Measurements from ENCODE around the gene FAM174B. TPM values are rescaled to one million over a fixed set of nuclear protein-coding genes. Genes with fewer than 3 reads are reported as not detected.

FAM174B gene
- total and polyA plus RNA-seq, 2 experiments from 2014 or later = 15.0 to 21.8 TPM

GRCh38 chr15:92683511-92683834 lies 27.9 kb upstream of the FAM174B start (continued):
- TF ChIP-seq ZNF462 (CRISPR knock-in tag; IDR thresholded peaks at IDR 0.05) = no peak

GRCh38 chr15:92682741-92683510 lies 27.4 kb upstream of the FAM174B start:
- no peaks in the 10 kb centered on the region for H3K27me3 ChIP-seq (ENCODE audit: insufficient read depth)
- no peak overlapping the region for H3K27ac Mint-ChIP-seq
- H3K9me3 Mint-ChIP-seq = peaks cover 2% of the 10 kb centered on the region; the same call in 2 of the 3 replicates
- no peak overlapping the region for H3K27ac ChIP-seq (ENCODE audit: low read depth)
- no peak overlapping the region for H3K4me3 ChIP-seq
- H3F3A ChIP-seq (replicated peaks; ENCODE audit: low read depth) = no peaks in the 10 kb centered on the region
- 0 out of 2 replicates have a peak, but pooled peaks cover 4% of the 10 kb centered on the region for H3K9me2 ChIP-seq (ENCODE audit: insufficient read depth)
- no peak for DNase-seq (ENCODE audit: low spot score)
- H3K4me1 ChIP-seq (ENCODE audit: insufficient read depth) = no peaks in the 10 kb centered on the region
- H2AFZ ChIP-seq = 0 out of 2 replicates have a peak overlapping the region, but pooled peaks have one; percentile 18
- H3K27me3 Mint-ChIP-seq (ENCODE audit: insufficient read depth, low read depth, poor library complexity) = no peaks in the 10 kb centered on the region
- H3K79me2 ChIP-seq (replicated peaks; ENCODE audit: insufficient read depth) = no peaks in the 10 kb centered on the region
- H3K4me2 ChIP-seq = no peak overlapping the region
- no peak for ATAC-seq
- H3K4me1 Mint-ChIP-seq = peaks cover 9% of the 10 kb centered on the region
- H3K36me3 ChIP-seq (ENCODE audit: insufficient read depth) = no peaks in the 10 kb centered on the region
- H3K4me3 Mint-ChIP-seq = no peak overlapping the region
- no peaks in the 10 kb centered on the region for H4K20me1 ChIP-seq (replicated peaks; ENCODE audit: insufficient read depth)
- H3K36me3 Mint-ChIP-seq (ENCODE audit: low read depth) = peaks cover 2% of the 10 kb centered on the region; the same call in 2 of the 3 replicates
- TF ChIP-seq ZNF114 (CRISPR knock-in tag; IDR thresholded peaks at IDR 0.05) = no peak
- TF ChIP-seq, protein P1, sequence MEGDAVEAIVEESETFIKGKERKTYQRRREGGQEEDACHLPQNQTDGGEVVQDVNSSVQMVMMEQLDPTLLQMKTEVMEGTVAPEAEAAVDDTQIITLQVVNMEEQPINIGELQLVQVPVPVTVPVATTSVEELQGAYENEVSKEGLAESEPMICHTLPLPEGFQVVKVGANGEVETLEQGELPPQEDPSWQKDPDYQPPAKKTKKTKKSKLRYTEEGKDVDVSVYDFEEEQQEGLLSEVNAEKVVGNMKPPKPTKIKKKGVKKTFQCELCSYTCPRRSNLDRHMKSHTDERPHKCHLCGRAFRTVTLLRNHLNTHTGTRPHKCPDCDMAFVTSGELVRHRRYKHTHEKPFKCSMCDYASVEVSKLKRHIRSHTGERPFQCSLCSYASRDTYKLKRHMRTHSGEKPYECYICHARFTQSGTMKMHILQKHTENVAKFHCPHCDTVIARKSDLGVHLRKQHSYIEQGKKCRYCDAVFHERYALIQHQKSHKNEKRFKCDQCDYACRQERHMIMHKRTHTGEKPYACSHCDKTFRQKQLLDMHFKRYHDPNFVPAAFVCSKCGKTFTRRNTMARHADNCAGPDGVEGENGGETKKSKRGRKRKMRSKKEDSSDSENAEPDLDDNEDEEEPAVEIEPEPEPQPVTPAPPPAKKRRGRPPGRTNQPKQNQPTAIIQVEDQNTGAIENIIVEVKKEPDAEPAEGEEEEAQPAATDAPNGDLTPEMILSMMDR (conservative IDR thresholded peaks at IDR 0.05; ENCODE audit: low read depth in 2 of 2) = no peak
- no peak for TF ChIP-seq EZH2 (IDR thresholded peaks at IDR 0.05; ENCODE audit: low read depth, unreplicated experiment)
- no peak for TF ChIP-seq ZNF462 (CRISPR knock-in tag; IDR thresholded peaks at IDR 0.05)
- no peak for TF ChIP-seq EZH2phosphoT487 (IDR thresholded peaks at IDR 0.05; ENCODE audit: unreplicated experiment)

All from GM23338 (cell line).